Anterior cingulate cortex (tissue), 58 donors: ENCODE measurements around the gene EIF3A.
"Not testable (repeated sequence)": the region's sequence is repeated elsewhere in the genome, so short reads cannot be mapped to it uniquely, and the experiment has no call there.

ENCODE experiments used
- DNase-seq, 58 donors: peaks; one replicate each; lab custom pipeline; 2025; lab: John Stamatoyannopoulos, UW

Gene EIF3A

DNA sequence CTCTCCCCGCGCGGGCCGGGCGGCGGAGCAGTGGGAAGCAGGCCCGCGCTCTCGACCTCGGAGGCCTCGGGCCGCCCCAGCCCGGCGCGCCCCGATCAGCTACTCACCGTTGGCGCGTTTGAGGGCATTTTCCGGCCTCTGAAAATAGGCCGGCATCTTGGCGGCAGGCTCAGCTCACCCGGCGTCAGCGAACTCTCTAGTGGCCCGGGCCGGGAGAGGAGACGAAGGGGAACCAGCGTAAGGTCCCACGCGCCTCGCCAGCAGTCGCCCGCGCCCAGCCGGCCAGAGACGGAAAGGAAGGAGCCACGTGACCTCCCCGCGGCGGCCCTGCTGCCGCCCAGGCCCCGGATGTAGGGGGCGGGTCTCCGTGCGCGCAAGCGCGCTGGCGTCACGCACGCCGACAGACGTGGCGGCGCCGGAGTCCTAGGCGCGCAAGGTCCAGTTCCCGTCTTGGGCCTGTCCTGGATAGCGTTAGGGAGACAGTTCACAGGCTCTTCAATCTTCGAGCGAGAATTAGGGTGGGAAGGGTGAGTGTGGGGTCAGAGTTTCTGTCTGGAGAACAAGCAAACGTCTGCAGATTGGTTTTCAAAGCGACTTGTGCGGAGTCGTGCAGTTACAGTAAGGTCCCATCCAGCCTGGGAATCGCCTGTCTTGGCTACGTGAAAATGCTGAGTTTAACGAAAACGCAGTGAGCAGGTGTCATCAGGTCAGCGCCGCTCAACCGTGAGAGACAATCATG is at the start of gene EIF3A:
Gene EIF3A (minus strand): TSS at position 297 of the 739 bp plus-strand sequence. CDS start 141 bp downstream, at position 156.
- peak; percentile 65 to 95 (median 88) for DNase-seq

DNA sequence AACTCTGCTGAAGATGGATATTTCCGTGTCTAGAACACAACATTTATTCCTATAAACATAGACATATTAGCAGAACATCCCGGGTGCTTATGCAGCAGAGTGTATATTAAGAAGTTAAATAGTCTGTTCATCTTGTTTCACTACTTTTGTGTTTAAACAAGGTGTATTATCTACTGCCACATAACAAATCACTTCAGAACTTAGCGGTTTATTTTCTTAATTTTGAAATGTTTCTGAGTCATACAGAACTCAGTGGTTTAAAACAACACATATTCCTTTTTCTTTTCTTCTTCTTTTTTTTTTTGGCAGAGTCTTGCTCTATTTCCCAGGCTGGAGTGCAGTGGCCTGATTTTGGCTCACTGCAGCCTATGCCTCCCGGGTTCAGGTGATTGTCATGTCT is 49.1 kb upstream of the EIF3A start:
- DNase-seq = no peak

DNA sequence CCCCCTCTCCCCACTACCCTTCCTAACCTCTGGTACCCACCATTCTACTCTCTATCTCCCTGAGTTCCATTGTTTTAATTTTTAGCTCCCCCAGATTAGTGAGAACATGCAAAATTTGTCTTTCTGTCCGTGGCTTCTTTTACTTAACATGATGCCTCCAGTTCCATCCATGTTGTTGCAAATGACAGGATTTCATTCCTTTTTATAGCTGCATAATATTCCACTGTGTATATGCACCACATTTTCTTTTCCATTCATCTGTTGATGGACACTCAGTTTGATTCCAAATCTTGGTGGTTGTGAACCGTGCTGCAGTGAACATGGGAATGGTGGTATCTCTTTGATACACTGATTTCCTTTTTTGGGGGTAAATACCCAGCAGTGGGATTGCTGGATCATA is 45.3 kb upstream of the EIF3A start:
- no peak for DNase-seq

DNA sequence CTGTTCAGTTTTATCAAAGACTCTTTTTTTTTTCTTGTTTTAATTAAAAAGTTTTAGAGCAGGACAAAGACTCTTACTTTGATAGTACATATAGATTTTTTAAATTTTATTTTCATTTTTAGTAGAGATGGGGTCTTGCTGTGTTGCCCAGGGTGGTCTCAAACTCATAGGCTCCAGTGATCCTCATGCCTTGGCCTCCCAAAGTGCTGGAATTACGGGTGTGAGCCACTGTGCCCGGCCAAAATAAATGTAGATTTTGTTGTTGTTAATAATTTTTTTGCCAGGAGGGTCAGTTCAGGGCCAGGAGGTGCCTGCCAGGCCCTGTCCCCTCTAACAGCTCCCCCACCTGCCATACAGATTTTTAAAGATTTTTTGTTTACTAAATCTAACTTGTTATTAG is 40.3 kb upstream of the EIF3A start:
- DNase-seq = no peak

DNA sequence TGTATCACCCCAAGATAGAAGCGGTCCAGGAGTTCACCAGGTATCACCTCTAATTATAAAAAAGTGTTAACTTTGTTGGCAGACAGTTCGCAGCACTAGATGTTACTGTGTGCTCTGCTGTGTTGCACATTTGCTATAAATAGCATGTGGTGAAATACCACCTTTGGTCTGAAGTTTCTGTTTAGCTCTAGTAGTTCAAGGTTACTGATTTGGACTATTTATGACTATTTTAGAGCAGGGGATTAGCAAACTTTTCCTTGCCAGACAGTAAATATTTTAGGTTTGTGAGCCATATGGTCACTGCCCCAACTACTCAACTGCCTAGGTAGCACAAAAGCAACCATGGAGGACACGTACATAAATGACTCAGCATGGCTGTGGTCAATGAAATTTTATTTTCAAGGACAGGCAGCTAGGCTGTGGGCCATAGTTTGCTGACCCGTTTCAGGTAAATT is 39.8 kb upstream of the EIF3A start:
- DNase-seq = no peak

DNA sequence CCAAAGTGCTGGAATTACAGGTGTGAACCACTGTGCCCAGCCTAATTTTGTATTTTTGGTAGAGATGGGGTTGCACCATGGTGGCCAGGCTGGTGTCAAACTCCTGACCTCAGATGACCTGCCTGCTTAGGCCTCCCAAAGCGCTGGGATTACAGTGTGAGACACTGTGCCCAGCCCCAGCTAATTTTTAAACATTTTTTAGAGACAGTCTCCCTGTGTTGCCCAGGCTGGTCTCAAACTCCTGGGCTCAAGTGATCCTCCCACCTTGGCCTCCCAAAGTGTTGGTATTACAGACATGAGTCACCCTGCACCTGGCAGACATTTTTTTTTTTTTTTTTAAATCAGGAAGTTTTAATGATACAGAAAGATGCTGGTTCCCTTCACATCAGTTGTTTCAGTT is 38.8 kb upstream of the EIF3A start:
- DNase-seq = no peak

DNA sequence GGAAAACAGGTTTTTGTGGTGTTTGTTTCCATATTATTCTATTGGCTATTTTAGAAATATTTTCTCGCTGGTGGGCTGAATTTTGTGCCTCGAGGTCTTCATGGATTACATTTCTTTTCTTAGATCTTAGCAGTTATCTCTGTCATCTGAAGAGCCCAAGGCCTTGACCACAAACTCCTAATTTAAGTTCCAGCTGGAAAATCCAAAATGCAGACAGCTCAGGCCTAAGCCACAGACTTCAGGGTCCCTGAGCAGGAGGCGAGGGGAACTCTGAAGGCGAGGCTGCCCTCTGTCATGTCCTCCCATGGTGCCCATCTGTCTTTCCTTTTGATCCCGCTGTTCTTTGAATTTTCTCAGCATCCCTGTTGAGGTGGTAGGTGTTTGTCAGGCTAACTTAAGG is 37.6 kb upstream of the EIF3A start:
- DNase-seq = no peak

GRCh38 chr10:119116326-119116951 is 35.8 kb upstream of the EIF3A start:
- DNase-seq = no peak

GRCh38 chr10:119115926-119116325 is 35.3 kb upstream of the EIF3A start:
- DNase-seq = no peak

DNA sequence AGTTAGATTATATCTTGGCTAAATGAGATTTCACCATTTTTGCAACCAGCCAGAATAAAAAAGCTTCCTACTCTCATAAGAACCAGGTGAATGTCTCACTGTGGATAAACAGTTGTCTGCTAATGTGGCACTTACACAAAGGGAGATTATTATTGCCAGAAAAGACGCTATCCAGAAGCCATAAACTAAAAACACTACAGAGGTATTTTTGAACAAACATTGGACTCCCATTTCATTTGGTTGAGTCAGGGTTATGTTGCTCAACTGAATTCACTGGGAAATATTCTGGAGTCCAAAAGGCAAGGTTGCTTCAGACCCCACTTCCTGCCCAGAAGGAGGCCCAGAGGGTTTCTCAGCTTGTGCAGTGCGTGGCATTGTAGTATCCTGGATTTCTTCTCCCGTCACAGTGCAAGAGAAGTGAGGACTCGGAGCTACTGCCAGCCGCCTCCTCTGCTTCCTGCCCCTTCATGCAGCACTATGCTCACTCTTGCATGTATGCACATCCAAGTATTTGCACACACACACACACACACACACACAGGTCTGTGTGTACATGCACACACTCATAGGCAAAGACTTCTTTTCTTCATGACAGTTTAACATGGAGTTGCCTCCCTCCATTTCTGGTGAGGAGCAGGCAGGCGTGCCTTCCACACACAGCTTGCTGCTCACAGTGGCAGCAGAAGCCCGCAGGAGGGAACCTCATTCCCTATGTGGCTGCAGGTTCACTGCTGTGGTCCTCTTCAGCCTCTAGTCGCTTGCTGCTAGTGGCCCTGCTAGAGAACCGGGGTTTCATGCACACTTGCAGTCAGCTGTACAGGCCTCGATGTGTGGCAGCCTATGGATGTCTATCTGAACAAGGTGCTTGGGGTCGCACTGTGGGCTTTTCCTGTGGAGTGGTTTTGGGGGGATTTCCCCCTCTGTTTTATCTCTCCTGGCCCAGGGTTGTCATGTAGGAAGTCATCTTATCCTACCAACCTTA is 33.4 kb upstream of the EIF3A start:
- no peak for DNase-seq

DNA sequence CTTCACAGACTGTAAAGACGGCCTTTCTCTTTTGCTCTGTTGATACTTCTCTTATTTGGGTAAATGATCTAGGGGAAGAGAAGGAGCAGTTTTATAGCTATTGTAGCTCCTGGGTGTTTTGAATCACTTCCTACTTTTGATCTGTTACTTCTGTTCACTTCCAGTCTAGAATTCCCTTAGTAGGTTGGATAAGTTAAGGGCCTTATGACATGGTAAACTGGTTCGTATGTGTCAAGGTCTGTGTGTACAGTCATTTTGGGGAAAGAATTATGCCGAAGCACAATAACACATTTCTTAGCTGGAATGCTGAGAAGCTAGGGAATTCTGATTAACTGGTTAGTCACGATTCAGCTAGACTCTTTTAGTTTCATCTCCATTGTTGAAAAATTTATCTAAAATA is 31.4 kb upstream of the EIF3A start:
- DNase-seq = no peak

GRCh38 chr10:119107771-119108170 is 27.2 kb upstream of the EIF3A start:
- DNase-seq = not testable (repeated sequence)

- not testable (repeated sequence) for DNase-seq
These were observed 26.5 kb upstream of the EIF3A start for GRCh38 chr10:119107106-119107505.

DNA sequence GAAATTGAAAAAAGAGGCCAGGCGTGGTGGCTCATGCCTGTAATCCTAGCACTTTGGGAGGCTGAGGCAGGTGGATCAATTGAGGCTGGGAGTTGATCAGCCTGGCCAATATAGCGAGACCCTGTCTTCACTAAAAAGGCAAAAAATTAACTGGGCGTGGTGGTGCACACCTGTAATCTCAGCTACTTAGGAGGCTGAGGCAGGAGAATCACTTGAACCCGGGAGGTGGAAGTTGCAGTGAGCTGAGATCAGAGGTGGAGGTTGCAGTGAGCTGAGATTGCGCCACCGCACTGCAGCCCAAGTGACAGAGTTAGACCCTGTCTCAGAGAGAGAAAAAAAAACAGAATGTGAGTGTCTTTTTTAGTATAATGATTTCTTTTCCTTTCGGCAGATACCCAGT is 25.3 kb upstream of the EIF3A start:
- DNase-seq = not testable (repeated sequence)

- DNase-seq = no peak
These were observed 24.5 kb upstream of the EIF3A start for GRCh38 chr10:119105155-119105554.

- DNase-seq = peak in 27 of 58 donors; percentile 4 to 49 (median 33)
These were observed 24.0 kb upstream of the EIF3A start for GRCh38 chr10:119104654-119105015.

DNA sequence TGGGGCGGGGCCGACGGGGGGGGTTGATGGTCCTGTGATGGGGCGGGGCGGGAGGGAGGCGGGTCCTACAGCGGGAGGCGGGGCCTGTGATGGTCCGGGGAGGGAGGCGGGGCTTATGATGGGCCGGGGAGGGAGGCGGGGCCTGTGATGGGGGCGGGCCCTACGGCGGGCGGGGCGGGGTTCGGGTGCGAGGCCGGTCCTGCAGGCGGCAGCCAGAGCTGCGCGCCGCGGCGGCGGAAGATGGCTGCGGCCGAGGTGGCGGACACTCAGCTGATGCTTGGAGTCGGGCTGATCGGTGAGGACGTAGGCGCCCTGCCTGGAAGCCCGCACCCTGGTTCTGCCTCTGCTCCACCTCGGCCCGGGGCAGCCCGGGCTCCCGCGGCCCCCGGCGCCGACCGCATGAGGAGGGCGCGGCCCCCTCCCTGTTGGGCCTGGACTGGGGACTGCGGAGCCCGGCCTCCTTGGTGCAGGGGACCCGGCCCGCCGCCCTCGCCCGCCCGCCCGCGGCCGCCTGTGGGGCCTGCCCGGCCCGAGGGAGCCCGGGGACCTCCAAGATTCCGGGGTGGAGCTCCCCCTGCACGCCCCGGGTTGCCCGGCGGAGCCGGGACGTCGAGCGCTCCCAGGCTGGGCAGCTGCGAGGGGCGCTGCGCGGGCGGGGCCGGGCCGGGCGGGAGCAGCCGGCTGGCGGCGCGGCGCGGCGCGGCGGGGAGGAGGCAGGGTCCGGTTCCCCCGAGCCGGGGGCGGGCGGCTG is 23.5 kb upstream of the EIF3A start, which contains the start of gene DENND10:
Gene DENND10 (plus strand): TSS at position 211 of the 751 bp plus-strand sequence. CDS start 30 bp downstream, at position 241.
- peak; percentile 24 to 93 (median 82) for DNase-seq

GRCh38 chr10:119103241-119103902 is 22.8 kb upstream of the EIF3A start:
- DNase-seq = no peak

GRCh38 chr10:119101366-119102098 is 20.9 kb upstream of the EIF3A start:
- no peak for DNase-seq
